ENCODE results near the gene RIPK4. TPM values are rescaled to one million over a fixed set of nuclear protein-coding genes. Genes with fewer than 3 reads are reported as not detected.

Gene RIPK4
- total RNA-seq, 1 donor from 2014 or later, result 2.9 TPM

- Mint-ChIP-seq H3K9me3 (ENCODE audit: unreplicated experiment) (peaks cover 2% of the 10 kb centered on the region), H3K4me3 (ENCODE audit: unreplicated experiment) (no peak overlapping the region), H3K4me1 (ENCODE audit: low read depth, unreplicated experiment) (peaks cover 35% of the 10 kb centered on the region), H3K36me3 (ENCODE audit: unreplicated experiment) (no peaks in the 10 kb centered on the region), H3K27ac (ENCODE audit: unreplicated experiment) (peak overlapping the region; percentile 56), H3K27me3 (ENCODE audit: unreplicated experiment) (peaks cover 6% of the 10 kb centered on the region)
- TF ChIP-seq CTCF (IDR thresholded peaks at IDR 0.05; ENCODE audit: partially characterized antibody, unreplicated experiment), result no peak
- peak; percentile 59 for DNase-seq
Observed at GRCh38 chr21:41754479-41754891, 12.4 kb downstream of the RIPK4 start.

- no peak for DNase-seq
- peaks cover 6% of the 10 kb centered on the region for H3K27me3 Mint-ChIP-seq (ENCODE audit: unreplicated experiment)
- peak overlapping the region; percentile 76 for H3K27ac Mint-ChIP-seq (ENCODE audit: unreplicated experiment)
- H3K4me1 Mint-ChIP-seq (ENCODE audit: low read depth, unreplicated experiment), result peaks cover 35% of the 10 kb centered on the region
- H3K36me3 Mint-ChIP-seq (ENCODE audit: unreplicated experiment), result no peaks in the 10 kb centered on the region
- TF ChIP-seq CTCF (IDR thresholded peaks at IDR 0.05; ENCODE audit: partially characterized antibody, unreplicated experiment), result no peak
- peaks cover 2% of the 10 kb centered on the region for H3K9me3 Mint-ChIP-seq (ENCODE audit: unreplicated experiment)
- peak overlapping the region; percentile 45 for H3K4me3 Mint-ChIP-seq (ENCODE audit: unreplicated experiment)
Observed at GRCh38 chr21:41753006-41753898, 13.6 kb downstream of the RIPK4 start.

- no peaks in the 10 kb centered on the region for H3K36me3 Mint-ChIP-seq (ENCODE audit: unreplicated experiment)
- H3K4me1 Mint-ChIP-seq (ENCODE audit: low read depth, unreplicated experiment), result peaks cover 35% of the 10 kb centered on the region
- DNase-seq, result no peak
- H3K27ac Mint-ChIP-seq (ENCODE audit: unreplicated experiment), result no peak overlapping the region
- no peak for TF ChIP-seq CTCF (IDR thresholded peaks at IDR 0.05; ENCODE audit: partially characterized antibody, unreplicated experiment)
- H3K4me3 Mint-ChIP-seq (ENCODE audit: unreplicated experiment), result no peak overlapping the region
- peaks cover 2% of the 10 kb centered on the region for H3K9me3 Mint-ChIP-seq (ENCODE audit: unreplicated experiment)
- peaks cover 3% of the 10 kb centered on the region for H3K27me3 Mint-ChIP-seq (ENCODE audit: unreplicated experiment)
Observed at GRCh38 chr21:41752231-41752681, 14.6 kb downstream of the RIPK4 start.

- Mint-ChIP-seq H3K27ac (ENCODE audit: unreplicated experiment) (no peak overlapping the region), H3K4me1 (ENCODE audit: low read depth, unreplicated experiment) (peaks cover 35% of the 10 kb centered on the region), H3K27me3 (ENCODE audit: unreplicated experiment) (peaks cover 3% of the 10 kb centered on the region), H3K9me3 (ENCODE audit: unreplicated experiment) (peaks cover 3% of the 10 kb centered on the region), H3K4me3 (ENCODE audit: unreplicated experiment) (peak overlapping the region; percentile 55), H3K36me3 (ENCODE audit: unreplicated experiment) (no peaks in the 10 kb centered on the region)
- no peak for DNase-seq
- no peak for TF ChIP-seq CTCF (IDR thresholded peaks at IDR 0.05; ENCODE audit: partially characterized antibody, unreplicated experiment)
Observed at GRCh38 chr21:41751611-41752011, 15.2 kb downstream of the RIPK4 start.

- no peak for DNase-seq
- peaks cover 35% of the 10 kb centered on the region for H3K4me1 Mint-ChIP-seq (ENCODE audit: low read depth, unreplicated experiment)
- no peak for TF ChIP-seq CTCF (IDR thresholded peaks at IDR 0.05; ENCODE audit: partially characterized antibody, unreplicated experiment)
- H3K9me3 Mint-ChIP-seq (ENCODE audit: unreplicated experiment), result peaks cover 5% of the 10 kb centered on the region
- H3K27ac Mint-ChIP-seq (ENCODE audit: unreplicated experiment), result no peak overlapping the region
- no peak overlapping the region for H3K4me3 Mint-ChIP-seq (ENCODE audit: unreplicated experiment)
- H3K36me3 Mint-ChIP-seq (ENCODE audit: unreplicated experiment), result no peaks in the 10 kb centered on the region
- peaks cover 3% of the 10 kb centered on the region for H3K27me3 Mint-ChIP-seq (ENCODE audit: unreplicated experiment)
Observed at GRCh38 chr21:41750532-41751151, 16.2 kb downstream of the RIPK4 start.

All from glutamatergic neuron (in vitro differentiated cells).